Dermis microvascular lymphatic vessel endothelial cell (primary cell): ENCODE measurements around the gene SDR42E1. TPM values are rescaled to one million over a fixed set of nuclear protein-coding genes. Genes with fewer than 3 reads are reported as not detected.

Experiments
- DNase-seq, 2 donors: peaks; one replicate each; pipeline versions ENCODE4 v3.0.0 to v3.0.0-alpha.2; 2010; ENCODE audit warnings: low read depth in 2 of 2
- total RNA-seq: library from RNA; depleted of rRNA; stranded (reverse); fragments of >200 nt; gene quantifications from 2 replicates; pipeline ENCODE4 v1.2.1, GENCODE V29; 2014

Gene SDR42E1
- total RNA-seq, 1 donor from 2014 or later, result 1.3 TPM

DNA sequence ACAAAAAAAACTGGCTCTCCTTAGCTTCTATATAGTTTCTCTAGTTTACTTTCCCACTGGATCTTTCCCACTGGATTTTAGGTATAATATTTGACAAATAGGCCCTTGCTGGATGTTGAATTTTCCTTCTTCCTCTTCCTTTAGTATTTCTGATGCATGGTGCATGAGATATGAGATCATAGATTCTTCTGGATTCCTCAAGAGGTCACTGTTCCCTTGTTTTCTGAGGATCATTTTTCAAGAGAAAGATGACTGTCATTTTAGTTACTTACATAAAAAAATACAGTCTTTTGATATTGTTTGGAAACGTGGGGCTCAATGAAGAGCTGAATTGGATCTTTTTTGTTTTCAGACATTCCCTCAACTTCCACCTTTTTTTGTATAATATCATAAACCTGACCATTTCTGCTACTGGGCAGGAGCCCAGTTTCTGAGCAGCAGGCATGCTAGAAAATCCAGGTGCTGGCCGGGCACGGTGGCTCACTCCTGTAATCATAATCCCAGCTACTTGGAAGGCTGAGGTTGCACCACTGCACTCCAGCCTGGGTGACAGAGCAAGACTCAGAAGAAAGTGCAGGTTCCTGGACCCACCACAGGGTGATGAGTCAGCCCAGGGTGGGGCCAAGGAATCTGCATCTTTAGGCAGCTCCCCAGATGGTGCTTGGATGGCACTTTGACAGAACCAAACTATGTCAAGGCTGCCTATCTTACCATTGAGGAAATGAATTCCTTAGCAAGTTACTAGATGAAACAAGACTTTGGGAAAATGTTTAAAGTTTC is 70.3 kb downstream of the SDR42E1 start:
- DNase-seq, result peak; percentile 72 to 78

DNA sequence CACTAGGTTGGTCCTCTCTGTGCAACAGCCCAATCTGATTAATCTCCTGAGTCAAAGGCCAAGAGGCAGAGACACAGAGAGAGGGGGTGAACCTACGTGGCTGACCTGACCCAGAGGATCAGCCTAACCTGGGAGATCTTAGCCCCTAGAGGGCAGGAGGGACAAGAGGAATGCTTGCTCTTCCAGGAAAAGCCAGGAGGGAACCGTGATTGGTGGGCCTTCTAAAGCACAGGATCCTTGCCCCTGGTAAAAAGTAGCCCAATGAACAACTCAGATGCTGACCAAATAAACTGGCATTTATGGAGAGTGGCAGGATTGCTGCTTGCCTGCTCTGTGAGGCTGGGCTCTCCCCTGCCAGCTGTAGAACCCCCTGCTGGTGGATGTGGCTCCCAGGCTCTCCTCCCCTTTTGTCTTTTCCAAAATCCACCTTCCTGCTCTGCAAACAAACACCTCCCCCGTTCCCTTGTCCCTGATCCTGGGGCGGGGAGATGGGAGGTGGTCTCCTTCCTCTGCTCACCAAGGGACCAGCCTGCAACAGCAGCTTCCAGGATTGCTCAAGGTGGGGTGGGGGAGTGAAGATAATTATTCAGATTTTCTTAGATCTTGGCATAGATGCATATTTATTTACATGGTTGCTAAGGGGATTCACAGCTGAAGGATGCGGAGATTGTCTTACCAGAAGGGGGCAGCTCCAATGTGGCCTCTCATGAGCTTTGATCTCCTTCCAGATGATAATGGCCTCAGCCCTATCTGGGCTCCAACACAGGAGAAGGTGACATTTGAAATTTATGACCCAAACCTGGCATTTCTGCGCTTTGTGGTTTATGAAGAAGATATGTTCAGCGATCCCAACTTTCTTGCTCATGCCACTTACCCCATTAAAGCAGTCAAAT is 71.9 kb downstream of the SDR42E1 start:
- peak in 1 of 2 donors; percentile 18 for DNase-seq

Other genes with a start within 250 kb of the SDR42E1 start
- gene PLCG2, start 232.2 kb downstream of the SDR42E1 start, total RNA-seq, result 10.4 and 25.9 TPM in 2 replicates
- 105 and 217 TPM in 2 replicates for gene HSD17B2, start 23.8 kb upstream of the SDR42E1 start, total RNA-seq
- 14.3 and 17.1 TPM in 2 replicates for gene MPHOSPH6, start 158.8 kb upstream of the SDR42E1 start, total RNA-seq